ENCODE measurements around the gene TDRD6. TPM values are rescaled to one million over a fixed set of nuclear protein-coding genes. Genes with fewer than 3 reads are reported as not detected.

TDRD6 gene
- total RNA-seq, 2 donors from 2014 or later: 0.09 to 0.20 TPM

- H3K27me3 Mint-ChIP-seq (ENCODE audit: insufficient read depth): peaks cover 6% of the 10 kb centered on the region
- Histone ChIP-seq H3K9ac (ENCODE audit: extremely low read depth, low read length, poor library complexity, severe bottlenecking) (no peak overlapping the region), H3K4me3 (ENCODE audit: low read length) (no peak overlapping the region), H3K9me3 (ENCODE audit: control insufficient read depth, low read length) (no peaks in the 10 kb centered on the region), H3K4me1 (ENCODE audit: control insufficient read depth, insufficient read depth, low read length) (no peaks in the 10 kb centered on the region), H3K27ac (ENCODE audit: low read depth, low read length) (no peak overlapping the region), H3K27me3 (ENCODE audit: control insufficient read depth, insufficient read depth, low read length, poor library complexity, severe bottlenecking) (peaks cover 4% of the 10 kb centered on the region), H3K36me3 (ENCODE audit: control insufficient read depth, insufficient read depth, low read length) (no peaks in the 10 kb centered on the region)
- no peak overlapping the region for H3K27ac Mint-ChIP-seq
- TF ChIP-seq, protein P1, sequence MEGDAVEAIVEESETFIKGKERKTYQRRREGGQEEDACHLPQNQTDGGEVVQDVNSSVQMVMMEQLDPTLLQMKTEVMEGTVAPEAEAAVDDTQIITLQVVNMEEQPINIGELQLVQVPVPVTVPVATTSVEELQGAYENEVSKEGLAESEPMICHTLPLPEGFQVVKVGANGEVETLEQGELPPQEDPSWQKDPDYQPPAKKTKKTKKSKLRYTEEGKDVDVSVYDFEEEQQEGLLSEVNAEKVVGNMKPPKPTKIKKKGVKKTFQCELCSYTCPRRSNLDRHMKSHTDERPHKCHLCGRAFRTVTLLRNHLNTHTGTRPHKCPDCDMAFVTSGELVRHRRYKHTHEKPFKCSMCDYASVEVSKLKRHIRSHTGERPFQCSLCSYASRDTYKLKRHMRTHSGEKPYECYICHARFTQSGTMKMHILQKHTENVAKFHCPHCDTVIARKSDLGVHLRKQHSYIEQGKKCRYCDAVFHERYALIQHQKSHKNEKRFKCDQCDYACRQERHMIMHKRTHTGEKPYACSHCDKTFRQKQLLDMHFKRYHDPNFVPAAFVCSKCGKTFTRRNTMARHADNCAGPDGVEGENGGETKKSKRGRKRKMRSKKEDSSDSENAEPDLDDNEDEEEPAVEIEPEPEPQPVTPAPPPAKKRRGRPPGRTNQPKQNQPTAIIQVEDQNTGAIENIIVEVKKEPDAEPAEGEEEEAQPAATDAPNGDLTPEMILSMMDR (conservative IDR thresholded peaks at IDR 0.05): no peak
- H3K4me1 Mint-ChIP-seq: no peaks in the 10 kb centered on the region
- WGBS, 2 experiments (ENCODE audit: insufficient coverage in 1 of 2, insufficient read length in 1 of 2): 80 to 100% methylated on average over 2 of the region's 2 CpGs
- no peaks in the 10 kb centered on the region for H3K36me3 Mint-ChIP-seq (ENCODE audit: low read depth)
- DNase-seq: no peak
- no peaks in the 10 kb centered on the region for H3K9me3 Mint-ChIP-seq
- no peak overlapping the region for H3K4me3 Mint-ChIP-seq
These were observed 18.8 kb downstream of the TDRD6 start for GRCh38 chr6:46706464-46706863.

GRCh38 chr6:46711491-46711890, 23.8 kb downstream of the TDRD6 start:
- H3K9me3 ChIP-seq (ENCODE audit: control insufficient read depth, low read length): no peaks in the 10 kb centered on the region
- no peaks in the 10 kb centered on the region for H3K36me3 ChIP-seq (ENCODE audit: control insufficient read depth, insufficient read depth, low read length)
- Mint-ChIP-seq H3K9me3 (no peaks in the 10 kb centered on the region), H3K27ac (no peak overlapping the region), H3K36me3 (ENCODE audit: low read depth) (no peaks in the 10 kb centered on the region), H3K27me3 (ENCODE audit: insufficient read depth) (no peaks in the 10 kb centered on the region), H3K4me1 (no peaks in the 10 kb centered on the region), H3K4me3 (no peak overlapping the region)
- 57 to 83% methylated on average over 1 of the region's 1 CpG for WGBS, 2 experiments (ENCODE audit: insufficient coverage in 1 of 2, insufficient read length in 1 of 2)
- no peak overlapping the region for H3K4me3 ChIP-seq (ENCODE audit: low read length)
- peaks cover 4% of the 10 kb centered on the region for H3K27me3 ChIP-seq (ENCODE audit: control insufficient read depth, insufficient read depth, low read length, poor library complexity, severe bottlenecking)
- TF ChIP-seq, protein P1 (conservative IDR thresholded peaks at IDR 0.05): no peak
- no peak for DNase-seq
- H3K27ac ChIP-seq (ENCODE audit: low read depth, low read length): no peak overlapping the region
- no peaks in the 10 kb centered on the region for H3K4me1 ChIP-seq (ENCODE audit: control insufficient read depth, insufficient read depth, low read length)
- no peak overlapping the region for H3K9ac ChIP-seq (ENCODE audit: extremely low read depth, low read length, poor library complexity, severe bottlenecking)

DNA sequence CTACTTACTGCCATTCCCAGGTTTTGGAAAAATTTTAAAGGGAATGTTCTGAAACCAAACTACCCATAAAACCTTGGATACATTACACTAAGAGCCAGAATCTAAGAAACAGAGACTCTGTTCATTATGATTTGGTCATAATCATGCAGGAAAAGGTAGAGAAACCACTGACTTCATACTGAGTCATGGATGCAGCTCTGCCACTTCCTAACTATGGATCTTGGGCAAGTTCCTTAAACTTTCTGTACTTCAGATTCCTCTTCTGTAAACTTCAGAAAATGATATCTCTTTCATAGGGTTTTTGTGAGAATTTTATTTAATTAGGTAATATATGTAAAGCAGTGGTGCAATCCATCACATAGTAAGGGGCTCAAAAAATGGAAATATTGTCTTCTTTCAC, 27.5 kb downstream of the TDRD6 start:
- Mint-ChIP-seq H3K27me3 (ENCODE audit: insufficient read depth) (peaks cover 2% of the 10 kb centered on the region), H3K36me3 (ENCODE audit: low read depth) (no peaks in the 10 kb centered on the region), H3K27ac (no peak overlapping the region), H3K9me3 (no peaks in the 10 kb centered on the region), H3K4me1 (no peaks in the 10 kb centered on the region), H3K4me3 (no peak overlapping the region)
- no peak overlapping the region for H3K27ac ChIP-seq (ENCODE audit: low read depth, low read length)
- no peak for DNase-seq
- peaks cover 4% of the 10 kb centered on the region for H3K27me3 ChIP-seq (ENCODE audit: control insufficient read depth, insufficient read depth, low read length, poor library complexity, severe bottlenecking)
- no peak overlapping the region for H3K9ac ChIP-seq (ENCODE audit: extremely low read depth, low read length, poor library complexity, severe bottlenecking)
- H3K36me3 ChIP-seq (ENCODE audit: control insufficient read depth, insufficient read depth, low read length): no peaks in the 10 kb centered on the region
- no peaks in the 10 kb centered on the region for H3K4me1 ChIP-seq (ENCODE audit: control insufficient read depth, insufficient read depth, low read length)
- H3K9me3 ChIP-seq (ENCODE audit: control insufficient read depth, low read length): no peaks in the 10 kb centered on the region
- TF ChIP-seq, protein P1 (conservative IDR thresholded peaks at IDR 0.05): no peak
- no peak overlapping the region for H3K4me3 ChIP-seq (ENCODE audit: low read length)
